DMS53 treated with DMSO at 0.1 percent for 48 hours (cell line): Measurements from ENCODE around the gene GTF2F2.
"Not testable (repeated sequence)": the region's sequence is repeated elsewhere in the genome, so short reads cannot be mapped to it uniquely, and the experiment has no call there.

Experiments
- DNase-seq: peaks from one replicate; lab custom pipeline; 2025; ENCODE audit not compliant: unreplicated experiment; lab: John Stamatoyannopoulos, UW

The GTF2F2 gene

DNA sequence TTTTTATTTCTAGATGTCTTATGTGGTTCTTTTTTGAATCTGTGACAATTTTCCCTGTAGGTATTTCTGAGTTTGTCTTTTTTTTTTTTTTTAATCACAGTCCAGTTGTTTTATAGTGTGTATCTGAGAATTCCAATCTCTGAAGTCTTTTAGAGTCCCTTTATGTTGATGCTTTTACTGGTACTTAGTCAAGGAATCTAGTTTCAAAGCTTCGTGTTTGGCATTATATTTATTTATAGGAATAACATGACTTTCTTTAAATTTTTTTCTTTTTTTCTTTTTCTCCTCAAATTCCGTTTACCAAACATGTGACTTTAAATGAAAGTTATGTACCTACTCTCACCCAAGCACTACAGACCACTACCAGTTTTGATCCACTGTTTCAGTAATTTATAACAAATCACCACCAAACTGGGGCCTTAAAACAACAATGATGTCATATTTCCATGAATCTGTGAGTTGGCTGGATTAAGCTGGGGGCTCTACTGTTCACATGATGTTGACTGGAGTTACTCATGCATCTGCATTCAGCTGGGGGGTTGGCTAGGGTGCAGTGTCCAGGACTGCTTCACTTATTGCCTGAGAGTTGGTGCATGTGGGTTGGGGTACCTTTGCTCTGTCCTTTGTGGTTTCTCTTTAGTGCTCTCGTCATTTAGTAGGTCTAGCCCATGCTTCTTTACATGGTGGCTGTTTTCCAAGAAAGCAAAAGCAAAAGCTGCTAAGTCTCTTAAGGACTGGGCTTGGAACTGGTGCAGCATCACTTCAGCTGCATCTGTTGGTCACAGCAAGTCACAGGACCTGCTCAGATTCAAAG is 58.2 kb downstream of the GTF2F2 start:
- no peak for DNase-seq

GRCh38 chr13:45179428-45179827 is 59.1 kb downstream of the GTF2F2 start:
- DNase-seq = no peak

DNA sequence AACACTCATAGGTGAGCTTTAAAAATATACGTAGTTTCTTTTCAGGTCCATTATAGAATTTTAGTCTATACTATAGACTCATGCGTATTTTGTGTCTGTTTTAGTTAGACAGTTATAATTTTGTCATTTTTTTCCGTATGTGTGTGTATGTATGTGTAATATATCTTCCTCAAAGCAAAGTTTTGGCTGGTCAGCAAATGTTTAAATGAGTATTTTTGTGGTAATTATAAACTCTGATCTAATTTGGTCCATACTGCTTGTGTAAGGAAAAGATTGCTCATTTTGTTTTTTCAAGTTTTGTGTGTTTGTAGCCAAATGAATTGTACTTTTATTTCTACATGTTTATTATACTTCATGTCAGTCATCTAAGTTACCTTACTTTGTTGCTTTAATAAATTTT is 60.0 kb downstream of the GTF2F2 start:
- no peak for DNase-seq

- DNase-seq = no peak
Measured at GRCh38 chr13:45180713-45181601, 60.6 kb downstream of the GTF2F2 start.

- no peak for DNase-seq
Measured at GRCh38 chr13:45184693-45185092, 64.4 kb downstream of the GTF2F2 start.

DNA sequence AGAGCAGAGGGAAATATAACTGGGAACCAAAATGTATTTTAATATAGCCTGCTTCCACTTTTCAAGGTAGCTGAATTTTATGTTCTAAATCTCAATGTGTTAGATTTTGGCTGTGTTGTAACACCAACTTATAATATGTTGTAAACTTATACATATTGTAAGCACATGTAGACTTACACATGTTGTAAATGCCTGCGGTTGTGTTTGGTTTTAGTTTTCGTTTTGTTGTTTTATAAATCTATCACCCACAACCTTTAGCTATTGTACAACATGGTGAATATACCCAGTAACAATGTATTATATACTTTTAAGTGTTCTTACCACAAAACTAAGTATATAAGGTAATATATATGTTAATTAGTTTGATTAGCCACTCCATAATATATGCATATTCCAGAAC is 65.0 kb downstream of the GTF2F2 start:
- no peak for DNase-seq

- DNase-seq = not testable (repeated sequence)
Measured at GRCh38 chr13:45189077-45189476, 68.8 kb downstream of the GTF2F2 start.

DNA sequence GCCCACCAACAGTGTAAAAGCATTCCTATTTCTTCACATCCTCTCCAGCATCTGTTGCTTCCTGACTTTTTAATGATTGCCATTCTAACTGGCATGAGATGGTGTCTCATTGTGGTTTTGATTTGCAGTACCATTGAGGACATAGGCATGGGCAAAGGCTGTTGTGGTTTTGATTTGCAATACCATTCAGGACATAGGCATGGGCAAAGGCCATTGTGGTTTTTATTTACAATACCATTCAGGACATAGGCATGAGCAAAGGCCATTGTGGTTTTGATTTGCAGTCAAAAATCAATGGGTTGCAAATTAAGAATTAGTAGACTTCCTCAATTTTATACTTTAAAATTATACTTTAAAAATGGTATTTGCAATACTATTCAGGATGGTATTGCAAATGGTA is 69.2 kb downstream of the GTF2F2 start:
- DNase-seq = not testable (repeated sequence)

DNA sequence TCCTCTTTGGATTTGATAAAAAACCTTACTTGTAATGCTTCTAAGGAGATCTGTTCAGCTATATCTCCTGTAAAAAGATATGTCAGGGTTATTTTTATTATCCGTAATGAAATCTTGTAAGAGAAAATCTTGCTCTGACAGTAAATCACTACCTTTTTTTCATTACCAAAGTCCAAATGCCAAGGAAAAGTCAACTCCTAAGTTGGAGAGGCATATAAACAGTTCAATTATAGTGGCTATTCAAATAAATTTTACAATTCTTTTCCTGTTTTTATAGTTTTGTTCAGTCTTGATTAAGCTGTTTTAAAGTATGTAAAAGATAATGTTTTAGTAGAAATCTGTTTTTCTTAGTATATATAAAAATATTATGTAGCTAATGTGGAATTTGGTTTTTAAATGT is 71.6 kb downstream of the GTF2F2 start:
- DNase-seq = no peak

DNA sequence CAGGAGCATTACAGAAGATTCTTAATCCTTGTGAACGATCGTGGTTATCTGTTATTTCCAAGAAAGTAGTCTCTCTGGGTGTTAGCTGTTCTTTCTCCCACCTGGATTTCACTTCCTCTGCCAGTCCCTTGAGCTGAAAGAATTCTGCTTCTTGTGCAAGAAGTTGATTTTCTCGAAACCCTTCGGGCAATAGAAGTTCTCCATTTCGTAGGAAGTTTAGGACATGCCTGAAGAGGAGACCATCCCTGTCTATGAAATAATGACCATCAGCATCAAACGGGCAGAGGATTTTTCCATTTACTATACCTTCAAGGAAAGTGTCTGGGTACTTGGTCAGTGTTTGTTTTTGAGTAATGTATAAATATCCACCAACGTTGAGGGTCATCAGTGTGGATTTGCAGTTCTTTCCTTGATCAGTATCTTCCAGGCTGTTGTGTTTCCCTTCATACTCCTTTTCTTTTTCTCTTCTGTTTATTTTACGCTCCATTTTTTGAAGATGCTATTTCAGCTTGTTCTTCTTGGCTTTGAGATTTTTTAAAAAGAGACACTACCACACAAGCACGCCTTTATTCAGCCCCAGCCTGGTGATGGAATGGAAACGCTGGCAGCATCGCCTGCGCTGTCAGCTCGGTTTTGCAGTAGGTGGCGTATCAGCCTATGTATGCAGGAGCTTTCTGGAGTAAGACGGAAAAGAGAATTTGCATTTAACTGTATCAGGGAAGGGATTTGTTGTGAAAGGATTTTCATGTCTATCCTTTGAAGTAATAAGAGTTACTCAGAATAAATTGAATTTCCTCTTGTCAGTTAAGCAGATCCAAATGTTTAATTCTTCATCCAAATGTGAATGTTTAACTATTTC is 74.0 kb downstream of the GTF2F2 start:
- DNase-seq = no peak

DNA sequence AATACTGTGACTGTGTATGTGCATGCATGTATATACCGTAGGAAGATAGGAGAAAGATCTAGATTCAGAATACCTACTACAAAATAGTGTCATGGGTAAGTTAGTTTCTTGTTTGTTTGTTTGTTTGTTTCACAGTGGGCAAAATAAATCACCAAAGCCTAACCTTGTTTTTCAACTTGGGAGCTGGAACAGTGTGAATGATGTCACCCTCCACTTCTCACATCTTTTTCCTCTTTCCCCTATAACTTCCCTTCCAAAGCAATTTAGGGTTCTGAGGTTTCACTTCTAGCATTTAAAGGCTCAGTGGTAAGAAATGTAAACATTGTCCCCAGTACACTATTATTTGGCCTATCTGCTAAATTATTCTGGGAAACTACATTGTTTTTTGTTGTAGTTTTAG is 75.1 kb downstream of the GTF2F2 start:
- DNase-seq = no peak

DNA sequence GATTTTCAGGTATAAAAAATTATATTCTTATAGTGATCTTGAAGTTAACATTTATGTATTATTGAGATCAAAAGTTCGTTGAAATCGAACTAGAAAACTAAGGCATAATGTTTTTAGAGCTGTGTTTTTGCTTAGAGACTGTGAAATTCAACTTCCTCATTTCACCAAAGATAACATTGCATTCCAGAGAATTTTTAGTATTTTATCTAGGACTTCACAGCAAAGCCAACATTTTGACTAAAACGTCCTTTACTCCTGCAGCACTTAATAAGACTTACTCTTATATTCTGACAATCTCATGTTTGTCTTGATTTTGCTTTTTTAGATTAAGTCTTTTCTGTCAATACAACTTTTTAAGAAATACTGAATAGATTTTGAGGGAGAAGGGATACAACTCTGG is 75.8 kb downstream of the GTF2F2 start:
- DNase-seq = no peak

DNA sequence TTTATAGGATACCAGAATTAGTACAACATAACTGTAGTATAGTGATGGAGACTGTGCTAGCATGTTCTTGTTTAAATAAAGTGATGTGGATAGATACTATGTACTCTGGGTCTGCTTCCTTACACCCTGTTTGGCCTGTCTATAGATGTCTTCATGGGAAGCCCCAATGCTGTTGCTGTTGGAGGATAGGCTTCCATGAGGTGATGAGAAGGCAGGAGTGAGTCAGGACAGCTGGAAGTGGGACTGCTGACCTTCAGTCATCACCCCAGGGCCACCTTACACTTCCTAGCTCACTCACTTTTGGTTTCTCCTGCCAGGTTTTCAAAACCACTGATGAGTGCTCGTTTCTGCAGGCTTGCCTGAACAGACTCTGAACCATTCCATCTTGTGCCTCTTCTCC is 76.3 kb downstream of the GTF2F2 start:
- DNase-seq = no peak

DNA sequence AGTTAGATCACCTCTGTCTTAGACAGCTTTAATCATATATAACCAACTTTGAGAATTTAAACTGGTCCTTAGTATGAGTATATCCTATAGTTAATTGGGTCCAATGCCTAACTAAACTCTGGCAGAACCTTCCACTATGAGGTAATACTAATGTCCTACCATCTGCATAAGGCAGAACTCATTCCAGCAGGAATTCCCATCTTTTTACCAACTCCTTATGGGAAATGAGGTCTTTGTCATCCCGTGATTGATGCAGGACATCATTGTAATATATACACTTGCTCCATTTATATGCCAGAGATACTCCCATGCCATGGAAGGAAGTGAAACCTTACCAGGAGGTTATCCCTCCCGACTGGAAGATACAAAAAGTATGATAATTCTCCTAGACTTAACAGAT is 77.7 kb downstream of the GTF2F2 start:
- DNase-seq = no peak

DNA sequence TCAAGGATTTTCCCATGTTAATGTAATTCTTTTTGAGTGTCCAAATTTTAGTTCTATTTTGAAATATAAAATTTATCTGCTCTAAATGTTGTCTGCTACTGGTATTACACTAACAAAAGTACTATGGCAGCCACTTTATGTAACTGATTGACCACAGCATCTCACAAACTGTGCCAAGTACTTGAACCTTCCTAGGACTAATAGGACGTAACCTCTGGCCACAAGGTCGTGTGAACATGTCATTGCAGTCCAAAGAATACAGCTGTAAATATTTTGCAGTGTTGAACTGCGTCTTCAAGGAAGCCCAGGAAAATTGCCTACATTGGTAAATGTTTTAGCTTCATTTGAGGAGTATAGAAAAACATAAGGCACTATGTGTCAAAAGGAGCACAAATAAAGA is 78.6 kb downstream of the GTF2F2 start:
- no peak for DNase-seq

GRCh38 chr13:45199711-45200110 is 79.4 kb downstream of the GTF2F2 start:
- no peak for DNase-seq

DNA sequence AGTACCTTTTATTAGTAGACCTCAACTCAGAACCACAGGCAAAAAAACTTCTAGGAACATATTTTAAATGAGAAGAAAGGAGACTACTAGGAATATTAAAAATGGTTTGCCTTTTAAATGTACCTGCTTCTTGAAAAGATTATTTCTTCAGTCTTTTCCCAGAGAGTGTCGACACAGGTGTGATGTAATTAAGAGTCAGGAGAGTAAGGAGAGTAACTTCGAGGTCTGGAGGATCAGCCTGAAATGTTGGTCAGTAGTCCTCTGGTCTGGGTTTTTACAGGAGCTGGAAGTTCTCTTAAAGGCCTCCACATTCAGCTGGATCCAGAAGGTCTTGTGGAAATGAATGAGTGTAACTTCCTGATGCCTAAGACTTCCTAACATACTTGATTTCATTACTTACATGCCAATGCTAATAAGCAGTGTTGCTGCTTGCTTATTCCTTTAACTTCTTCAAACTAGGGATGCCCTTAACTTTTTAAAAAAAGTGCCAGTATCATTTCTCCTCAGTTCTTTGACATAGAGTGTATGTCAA is 80.5 kb downstream of the GTF2F2 start, which contains the start of gene KCTD4:
Gene KCTD4 (minus strand): TSS at position 345 of the 532 bp plus-strand sequence. CDS start 6,478 bp downstream, outside the sequence.
- DNase-seq = no peak

- no peak for DNase-seq
Measured at GRCh38 chr13:45205124-45205523, 84.8 kb downstream of the GTF2F2 start.

GRCh38 chr13:45206340-45206739 is 86.0 kb downstream of the GTF2F2 start:
- no peak for DNase-seq

GRCh38 chr13:45207319-45207718 is 87.0 kb downstream of the GTF2F2 start:
- DNase-seq = no peak

DNA sequence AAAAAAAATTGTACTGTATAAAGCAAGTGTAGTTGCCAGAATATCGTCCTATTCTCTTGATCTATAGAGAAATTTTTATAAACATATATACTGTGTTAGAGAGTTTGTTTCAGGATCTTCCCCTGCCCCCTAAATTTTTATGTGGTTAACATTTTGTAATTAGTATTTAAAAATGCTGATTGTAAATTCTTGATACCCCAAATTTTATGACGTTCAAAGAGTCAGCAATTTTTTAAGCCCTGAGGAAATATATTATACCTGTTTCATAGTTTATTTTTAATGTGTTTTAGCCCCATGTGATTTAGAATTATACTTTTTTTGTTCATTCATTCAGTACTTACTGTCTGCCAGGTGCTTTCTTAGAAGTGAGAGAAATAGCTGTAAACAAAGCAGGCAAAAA is 87.8 kb downstream of the GTF2F2 start:
- no peak for DNase-seq
